Ureter (tissue), 1 donor: ENCODE results near the gene ADH1A. TPM values are rescaled to one million over a fixed set of nuclear protein-coding genes. Genes with fewer than 3 reads are reported as not detected.
A peak's percentile ranks its signal among the peaks of the same experiment; 100 is the strongest.
"Not testable (repeated sequence)": the region's sequence is repeated elsewhere in the genome, so short reads cannot be mapped to it uniquely, and the experiment has no call there.

Source experiments
- DNase-seq: peaks from one replicate; pipeline ENCODE4 v3.0.0-alpha.2; 2020; ENCODE audit warnings: low spot score
- total RNA-seq: library from RNA; stranded (reverse); gene quantifications from one replicate; pipeline ENCODE4 v1.2.4, GENCODE V29; 2023
- donor health status: DM: yes; HTN: yes; CAD: no.

The ADH1A gene
- not detected for total RNA-seq

- no peak for DNase-seq
Measured at GRCh38 chr4:99290848-99291786, at the start of gene ADH1A. Gene ADH1A, minus strand, starts transcription at chr4:99290985. Its CDS starts 71 bp downstream, at chr4:99290914.

- DNase-seq = no peak
Measured at GRCh38 chr4:99339172-99339571, 48.4 kb upstream of the ADH1A start.

- no peak for DNase-seq
Measured at GRCh38 chr4:99336553-99336952, 45.8 kb upstream of the ADH1A start.

GRCh38 chr4:99334880-99335279 lies 44.1 kb upstream of the ADH1A start:
- DNase-seq = no peak

GRCh38 chr4:99330648-99331047 lies 39.9 kb upstream of the ADH1A start:
- no peak for DNase-seq

- DNase-seq = no peak
Measured at GRCh38 chr4:99329876-99330275, 39.1 kb upstream of the ADH1A start.

GRCh38 chr4:99324979-99325378 lies 34.2 kb upstream of the ADH1A start:
- DNase-seq = peak; percentile 79

- no peak for DNase-seq
Measured at GRCh38 chr4:99324361-99324760, 33.6 kb upstream of the ADH1A start.

GRCh38 chr4:99323756-99324155 lies 33.0 kb upstream of the ADH1A start:
- no peak for DNase-seq

- no peak for DNase-seq
Measured at GRCh38 chr4:99321241-99322191, 30.7 kb upstream of the ADH1A start, which contains the start of gene ADH1B. Gene ADH1B, minus strand, starts transcription at chr4:99321401. Its CDS starts 70 bp downstream, at chr4:99321331.

GRCh38 chr4:99317811-99318210 lies 27.0 kb upstream of the ADH1A start:
- not testable (repeated sequence) for DNase-seq

- no peak for DNase-seq
Measured at GRCh38 chr4:99317354-99317753, 26.6 kb upstream of the ADH1A start.

GRCh38 chr4:99315839-99316238 lies 25.1 kb upstream of the ADH1A start:
- DNase-seq = no peak

GRCh38 chr4:99314211-99314610 lies 23.4 kb upstream of the ADH1A start:
- DNase-seq = no peak

GRCh38 chr4:99310389-99310788 lies 19.6 kb upstream of the ADH1A start:
- no peak for DNase-seq

GRCh38 chr4:99305638-99306400 lies 15.0 kb upstream of the ADH1A start:
- DNase-seq = no peak

- DNase-seq = no peak
Measured at GRCh38 chr4:99301376-99302164, 10.8 kb upstream of the ADH1A start.

GRCh38 chr4:99300934-99301333 lies 10.1 kb upstream of the ADH1A start:
- peak; percentile 93 for DNase-seq

GRCh38 chr4:99293357-99293756 lies 2.6 kb upstream of the ADH1A start:
- no peak for DNase-seq

- no peak for DNase-seq
Measured at GRCh38 chr4:99285387-99285786, 5.4 kb downstream of the ADH1A start.

- DNase-seq = no peak
Measured at GRCh38 chr4:99282731-99283130, 8.1 kb downstream of the ADH1A start.
